ENCODE results near the gene MTCL3.

DNA sequence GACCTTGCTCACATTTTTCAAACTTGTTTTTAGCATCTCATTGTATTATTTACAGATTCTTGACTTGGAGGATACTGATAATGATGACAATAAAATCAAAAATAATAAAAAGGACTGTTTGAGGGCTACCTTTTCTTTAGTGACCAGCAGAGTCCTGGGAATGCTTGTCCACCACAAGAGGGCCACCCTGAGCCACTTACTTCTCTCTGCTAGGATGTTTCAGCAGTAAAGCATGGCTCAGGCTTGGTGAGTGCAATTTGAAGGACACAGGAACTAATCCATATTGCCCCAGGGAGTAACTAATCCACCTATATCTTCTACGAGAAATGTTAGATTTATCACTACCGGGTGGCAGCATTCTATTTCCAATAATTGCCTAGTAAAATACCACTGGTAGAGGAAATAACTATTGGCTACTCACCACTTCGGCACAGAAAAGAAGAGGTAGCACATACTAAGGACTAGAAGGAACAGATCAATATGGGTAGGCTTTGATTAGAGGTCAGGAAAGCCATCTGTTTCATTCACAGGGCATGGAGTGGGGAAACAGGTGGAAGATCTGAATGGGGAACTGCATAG lies 54.2 kb downstream of the MTCL3 start:
- TF ChIP-seq, protein P1, sequence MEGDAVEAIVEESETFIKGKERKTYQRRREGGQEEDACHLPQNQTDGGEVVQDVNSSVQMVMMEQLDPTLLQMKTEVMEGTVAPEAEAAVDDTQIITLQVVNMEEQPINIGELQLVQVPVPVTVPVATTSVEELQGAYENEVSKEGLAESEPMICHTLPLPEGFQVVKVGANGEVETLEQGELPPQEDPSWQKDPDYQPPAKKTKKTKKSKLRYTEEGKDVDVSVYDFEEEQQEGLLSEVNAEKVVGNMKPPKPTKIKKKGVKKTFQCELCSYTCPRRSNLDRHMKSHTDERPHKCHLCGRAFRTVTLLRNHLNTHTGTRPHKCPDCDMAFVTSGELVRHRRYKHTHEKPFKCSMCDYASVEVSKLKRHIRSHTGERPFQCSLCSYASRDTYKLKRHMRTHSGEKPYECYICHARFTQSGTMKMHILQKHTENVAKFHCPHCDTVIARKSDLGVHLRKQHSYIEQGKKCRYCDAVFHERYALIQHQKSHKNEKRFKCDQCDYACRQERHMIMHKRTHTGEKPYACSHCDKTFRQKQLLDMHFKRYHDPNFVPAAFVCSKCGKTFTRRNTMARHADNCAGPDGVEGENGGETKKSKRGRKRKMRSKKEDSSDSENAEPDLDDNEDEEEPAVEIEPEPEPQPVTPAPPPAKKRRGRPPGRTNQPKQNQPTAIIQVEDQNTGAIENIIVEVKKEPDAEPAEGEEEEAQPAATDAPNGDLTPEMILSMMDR (IDR thresholded peaks at IDR 0.05): peak; percentile 61 to 86 (median 74)
- TF ChIP-seq POLR2A (IDR thresholded peaks at IDR 0.05): no peak

Data from heart left ventricle (tissue), 13 donors.